ENCODE measurements around the gene KIF6. TPM values are rescaled to one million over a fixed set of nuclear protein-coding genes. Genes with fewer than 3 reads are reported as not detected.

KIF6 gene
- total and polyA plus RNA-seq, 2 donors (not counting 1 experiment from before 2014, with no cell fraction given), result not detected

GRCh38 chr6:39353698-39354315 is 371.4 kb downstream of the KIF6 start:
- no peaks in the 10 kb centered on the region for H3K36me3 ChIP-seq (replicated peaks in 1 of 2; ENCODE audit: control extremely low read depth in 1 of 2, control insufficient read depth in 1 of 2, extremely low read depth in 1 of 2, insufficient read depth in 2 of 2, low read length in 1 of 2)
- H3K4me3 ChIP-seq (ENCODE audit: control extremely low read depth in 1 of 5, extremely low read depth in 1 of 5, insufficient read depth in 1 of 5, low read depth in 2 of 5, low read length in 4 of 5), result no peak overlapping the region
- H3K9me3 Mint-ChIP-seq (ENCODE audit: insufficient read depth), result no peaks in the 10 kb centered on the region
- ChIA-PET CTCF (interaction anchor here (2.9 kb wide), 1 partner anchor 9 kb away, joined by 14 read pairs; no protein-coding TSS in a partner anchor), POLR2A (no interaction called here)
- ATAC-seq (ENCODE audit: low read depth), result no peak
- no peak overlapping the region for H3K4me3 Mint-ChIP-seq
- peaks cover 0 to 3% (median 0%) of the 10 kb centered on the region in 4 experiments for H3K27me3 ChIP-seq (replicated peaks in 1 of 4; ENCODE audit: control extremely low read depth in 1 of 4, control insufficient read depth in 3 of 4, insufficient read depth in 4 of 4, low read length in 3 of 4)
- no peaks in the 10 kb centered on the region for H3K4me1 Mint-ChIP-seq
- no peaks in the 10 kb centered on the region for H3K9me3 ChIP-seq (ENCODE audit: control extremely low read depth in 1 of 3, control insufficient read depth in 2 of 3, insufficient read depth in 1 of 3, low read length in 2 of 3)
- H3K9ac ChIP-seq (ENCODE audit: low read length), result no peak overlapping the region
- no peaks in the 10 kb centered on the region for H3K4me1 ChIP-seq (ENCODE audit: control insufficient read depth in 2 of 2, insufficient read depth in 2 of 2, low read length in 2 of 2)
- WGBS (ENCODE audit: insufficient coverage), result 95% methylated on average over 7 of the region's 7 CpGs
- H3K27me3 Mint-ChIP-seq, result peaks cover 4% of the 10 kb centered on the region
- TF ChIP-seq CTCF (IDR thresholded peaks at IDR 0.05) (no peak), EZH2 (IDR thresholded peaks at IDR 0.05; ENCODE audit: borderline replicate concordance, insufficient read depth, low read depth, low read length, poor library complexity, severe bottlenecking) (no peak)
- intact Hi-C loops (cut with micrococcal nuclease), result no loop called here
- DNase-seq, result no peak
- no peak overlapping the region for H3K4me2 ChIP-seq (replicated peaks; ENCODE audit: low read depth, low read length, poor library complexity, severe bottlenecking)
- no peaks in the 10 kb centered on the region for H3K79me2 ChIP-seq (ENCODE audit: control insufficient read depth, insufficient read depth, low read length)
- H4K20me1 ChIP-seq (ENCODE audit: control insufficient read depth, insufficient read depth, low read length, poor library complexity, severe bottlenecking), result no peaks in the 10 kb centered on the region
- H3K27ac Mint-ChIP-seq, result no peak overlapping the region
- H3K27ac ChIP-seq (ENCODE audit: low read length in 2 of 2), result no peak overlapping the region
- no peak overlapping the region for H2AFZ ChIP-seq (ENCODE audit: insufficient read depth, low read depth, low read length, poor library complexity, severe bottlenecking)

- Histone ChIP-seq H3K79me2 (ENCODE audit: control insufficient read depth, insufficient read depth, low read length) (no peaks in the 10 kb centered on the region), H3K4me2 (replicated peaks; ENCODE audit: low read depth, low read length, poor library complexity, severe bottlenecking) (no peak overlapping the region), H3K27ac (ENCODE audit: low read length in 2 of 2) (no peak overlapping the region), H3K9ac (ENCODE audit: low read length) (no peak overlapping the region), H3K4me1 (ENCODE audit: control insufficient read depth in 2 of 2, insufficient read depth in 2 of 2, low read length in 2 of 2) (no peaks in the 10 kb centered on the region), H4K20me1 (ENCODE audit: control insufficient read depth, insufficient read depth, low read length, poor library complexity, severe bottlenecking) (no peaks in the 10 kb centered on the region), H2AFZ (ENCODE audit: insufficient read depth, low read depth, low read length, poor library complexity, severe bottlenecking) (no peak overlapping the region), H3K4me3 (ENCODE audit: control extremely low read depth in 1 of 5, extremely low read depth in 1 of 5, insufficient read depth in 1 of 5, low read depth in 2 of 5, low read length in 4 of 5) (no peak overlapping the region), H3K9me3 (ENCODE audit: control extremely low read depth in 1 of 3, control insufficient read depth in 2 of 3, insufficient read depth in 1 of 3, low read length in 2 of 3) (no peaks in the 10 kb centered on the region), H3K36me3 (replicated peaks in 1 of 2; ENCODE audit: control extremely low read depth in 1 of 2, control insufficient read depth in 1 of 2, extremely low read depth in 1 of 2, insufficient read depth in 2 of 2, low read length in 1 of 2) (no peaks in the 10 kb centered on the region), H3K27me3 (replicated peaks in 1 of 4; ENCODE audit: control extremely low read depth in 1 of 4, control insufficient read depth in 3 of 4, insufficient read depth in 4 of 4, low read length in 3 of 4) (peaks cover 0 to 3% (median 0%) of the 10 kb centered on the region in 4 experiments)
- CTCF ChIA-PET, result interaction anchor here (0.6 to 2.9 kb wide), 4 partner anchors 8 to 184 kb away, joined by 3 to 14 read pairs (median 4); no protein-coding TSS in a partner anchor
- no peak for TF ChIP-seq EZH2 (IDR thresholded peaks at IDR 0.05; ENCODE audit: borderline replicate concordance, insufficient read depth, low read depth, low read length, poor library complexity, severe bottlenecking)
- TF ChIP-seq CTCF (IDR thresholded peaks at IDR 0.05), result no peak
- ATAC-seq (ENCODE audit: low read depth) (no peak), DNase-seq (no peak)
- Mint-ChIP-seq H3K4me3 (no peak overlapping the region), H3K4me1 (no peaks in the 10 kb centered on the region), H3K27me3 (no peaks in the 10 kb centered on the region), H3K9me3 (ENCODE audit: insufficient read depth) (no peaks in the 10 kb centered on the region), H3K27ac (no peak overlapping the region)
- WGBS (ENCODE audit: insufficient coverage), result 95% methylated on average over 4 of the region's 13 CpGs
- intact Hi-C loops (cut with micrococcal nuclease), result no loop called here
- POLR2A ChIA-PET, result no interaction called here
Measured at GRCh38 chr6:39350723-39351505, 374.3 kb downstream of the KIF6 start.

Data from B cell (primary cell).